ENCODE data around the gene TFPI. TPM values are rescaled to one million over a fixed set of nuclear protein-coding genes. Genes with fewer than 3 reads are reported as not detected.

Gene TFPI
- total RNA-seq, 4 donors from 2014 or later, result 75.1 to 110 (median 92.2) TPM

DNA sequence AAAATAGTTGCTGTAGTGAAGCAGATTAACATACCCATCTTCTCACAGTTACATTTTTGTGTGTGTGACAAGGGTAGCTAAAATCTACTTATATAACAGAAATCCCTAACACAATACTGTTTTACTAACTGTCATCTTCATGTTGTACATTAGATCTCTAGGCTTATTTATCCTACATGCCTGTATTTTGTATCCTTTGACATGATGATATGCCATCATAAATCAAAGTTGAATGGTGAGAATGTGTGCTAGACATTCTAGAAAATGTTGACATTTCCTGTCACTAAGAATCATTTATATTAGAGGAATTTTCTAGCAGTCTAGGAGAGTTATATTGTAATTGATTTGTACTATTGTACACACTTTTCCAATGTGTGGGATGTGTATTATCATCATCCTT is 84.7 kb downstream of the TFPI start:
- Histone ChIP-seq H3K36me3 (no peaks in the 10 kb centered on the region), H3K27ac (no peak overlapping the region), H3K4me3 (no peak overlapping the region), H3K9me3 (no peaks in the 10 kb centered on the region), H3K27me3 (no peaks in the 10 kb centered on the region), H3K4me1 (no peaks in the 10 kb centered on the region)
- TF ChIP-seq, protein P1, sequence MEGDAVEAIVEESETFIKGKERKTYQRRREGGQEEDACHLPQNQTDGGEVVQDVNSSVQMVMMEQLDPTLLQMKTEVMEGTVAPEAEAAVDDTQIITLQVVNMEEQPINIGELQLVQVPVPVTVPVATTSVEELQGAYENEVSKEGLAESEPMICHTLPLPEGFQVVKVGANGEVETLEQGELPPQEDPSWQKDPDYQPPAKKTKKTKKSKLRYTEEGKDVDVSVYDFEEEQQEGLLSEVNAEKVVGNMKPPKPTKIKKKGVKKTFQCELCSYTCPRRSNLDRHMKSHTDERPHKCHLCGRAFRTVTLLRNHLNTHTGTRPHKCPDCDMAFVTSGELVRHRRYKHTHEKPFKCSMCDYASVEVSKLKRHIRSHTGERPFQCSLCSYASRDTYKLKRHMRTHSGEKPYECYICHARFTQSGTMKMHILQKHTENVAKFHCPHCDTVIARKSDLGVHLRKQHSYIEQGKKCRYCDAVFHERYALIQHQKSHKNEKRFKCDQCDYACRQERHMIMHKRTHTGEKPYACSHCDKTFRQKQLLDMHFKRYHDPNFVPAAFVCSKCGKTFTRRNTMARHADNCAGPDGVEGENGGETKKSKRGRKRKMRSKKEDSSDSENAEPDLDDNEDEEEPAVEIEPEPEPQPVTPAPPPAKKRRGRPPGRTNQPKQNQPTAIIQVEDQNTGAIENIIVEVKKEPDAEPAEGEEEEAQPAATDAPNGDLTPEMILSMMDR (IDR thresholded peaks at IDR 0.05), result no peak
- TF ChIP-seq EP300 (IDR thresholded peaks at IDR 0.05) (no peak), POLR2A (IDR thresholded peaks at IDR 0.05) (no peak)
- DNase-seq (ENCODE audit: low spot score in 2 of 2), result no peak

DNA sequence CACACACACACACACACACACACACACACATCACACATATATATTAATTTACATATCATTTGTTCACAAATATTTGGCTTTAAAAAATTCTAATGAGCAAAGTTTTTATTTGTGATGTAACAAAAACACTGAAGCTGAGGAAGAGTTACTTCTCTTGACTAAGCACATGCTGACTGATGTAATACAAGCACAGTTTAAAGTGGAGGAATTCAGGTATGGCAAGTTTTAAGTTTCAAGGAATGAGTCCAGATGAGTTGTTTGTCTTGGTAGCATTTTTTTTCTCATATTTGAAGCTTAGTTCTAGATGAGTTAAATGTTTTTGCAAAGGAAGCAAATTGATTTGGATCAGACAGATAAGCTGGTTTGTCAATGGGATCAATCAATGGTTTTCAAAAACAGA is 86.0 kb downstream of the TFPI start:
- H3K27ac ChIP-seq, result no peak overlapping the region
- TF ChIP-seq, protein P1 (IDR thresholded peaks at IDR 0.05), result no peak
- TF ChIP-seq EP300 (IDR thresholded peaks at IDR 0.05) (no peak), POLR2A (IDR thresholded peaks at IDR 0.05) (no peak)
- no peak for DNase-seq (ENCODE audit: low spot score in 2 of 2)
- H3K36me3 ChIP-seq, result no peaks in the 10 kb centered on the region
- H3K4me3 ChIP-seq, result no peak overlapping the region
- no peaks in the 10 kb centered on the region for H3K27me3 ChIP-seq
- no peaks in the 10 kb centered on the region for H3K9me3 ChIP-seq
- H3K4me1 ChIP-seq, result no peaks in the 10 kb centered on the region

DNA sequence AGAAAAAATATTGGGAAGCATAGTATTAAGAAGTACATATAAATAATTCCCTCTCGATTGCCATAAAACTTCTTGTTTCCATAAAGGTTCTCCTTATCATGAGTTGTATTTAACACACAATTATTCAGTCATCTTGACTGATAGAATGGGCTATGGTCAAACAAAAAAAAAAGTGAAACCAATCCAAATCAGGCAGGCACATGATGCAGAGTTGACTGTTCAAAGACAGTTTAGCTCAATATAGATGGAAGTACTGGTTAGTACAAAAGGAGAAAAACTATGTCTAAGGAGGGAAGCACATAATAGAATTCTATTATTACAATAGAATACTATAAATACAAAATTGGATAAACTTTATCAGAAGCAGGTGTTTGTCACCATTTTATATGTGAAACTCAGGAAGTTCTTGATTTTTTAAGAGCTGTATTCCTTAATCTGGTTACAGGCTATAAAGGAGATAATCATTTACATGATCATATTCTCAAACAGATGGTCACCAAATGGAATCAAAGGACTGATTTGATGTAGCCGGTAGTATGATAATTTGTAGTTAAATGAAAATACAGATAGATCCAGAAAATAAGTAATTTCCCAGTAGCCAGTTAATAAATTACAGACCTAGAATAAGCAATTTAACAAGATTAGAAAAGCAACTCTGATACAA is 88.0 kb downstream of the TFPI start:
- Histone ChIP-seq H3K4me1 (no peaks in the 10 kb centered on the region), H3K27me3 (no peaks in the 10 kb centered on the region)
- TF ChIP-seq POLR2A (IDR thresholded peaks at IDR 0.05) (no peak), EP300 (IDR thresholded peaks at IDR 0.05) (no peak)
- TF ChIP-seq, protein P1 (IDR thresholded peaks at IDR 0.05), result no peak

DNA sequence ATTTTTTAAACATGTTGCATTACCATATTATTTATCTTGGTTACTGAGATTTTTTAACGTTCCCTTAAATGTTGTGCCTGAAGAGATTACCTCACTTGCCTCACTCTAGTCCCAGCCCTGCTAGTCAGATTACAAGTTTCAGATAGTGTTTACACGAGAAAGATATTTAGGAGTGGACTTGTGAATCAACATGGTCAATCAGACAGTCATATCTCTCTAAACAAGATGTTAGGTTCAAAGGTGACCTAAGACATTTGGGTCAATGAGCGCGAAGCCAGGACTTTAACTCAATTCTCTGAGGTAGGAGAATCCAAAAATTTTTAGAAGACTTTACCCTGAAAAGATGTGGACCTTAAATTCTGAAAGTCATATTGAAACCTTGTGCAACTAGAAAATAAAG is 91.4 kb downstream of the TFPI start:
- no peak for DNase-seq (ENCODE audit: low spot score in 2 of 2)
- 39 to 46% methylated on average over 4 of the region's 4 CpGs for WGBS, 2 donors
- Histone ChIP-seq H3K27ac (no peak overlapping the region), H3K9me3 (no peaks in the 10 kb centered on the region), H3K36me3 (no peaks in the 10 kb centered on the region), H3K4me1 (no peaks in the 10 kb centered on the region), H3K27me3 (no peaks in the 10 kb centered on the region), H3K4me3 (no peak overlapping the region)
- no peak for TF ChIP-seq EP300 (IDR thresholded peaks at IDR 0.05)
- TF ChIP-seq, protein P1 (IDR thresholded peaks at IDR 0.05), result no peak
- no peak for TF ChIP-seq POLR2A (IDR thresholded peaks at IDR 0.05)

More for the DNA sequence above, 88.0 kb downstream of the TFPI start:
- no peak for DNase-seq (ENCODE audit: low spot score in 2 of 2)
- no peaks in the 10 kb centered on the region for H3K36me3 ChIP-seq
- H3K4me3 ChIP-seq, result no peak overlapping the region
- H3K9me3 ChIP-seq, result no peaks in the 10 kb centered on the region
- WGBS, 2 donors, result 84 to 92% methylated on average over 2 of the region's 2 CpGs
- H3K27ac ChIP-seq, result no peak overlapping the region

DNA sequence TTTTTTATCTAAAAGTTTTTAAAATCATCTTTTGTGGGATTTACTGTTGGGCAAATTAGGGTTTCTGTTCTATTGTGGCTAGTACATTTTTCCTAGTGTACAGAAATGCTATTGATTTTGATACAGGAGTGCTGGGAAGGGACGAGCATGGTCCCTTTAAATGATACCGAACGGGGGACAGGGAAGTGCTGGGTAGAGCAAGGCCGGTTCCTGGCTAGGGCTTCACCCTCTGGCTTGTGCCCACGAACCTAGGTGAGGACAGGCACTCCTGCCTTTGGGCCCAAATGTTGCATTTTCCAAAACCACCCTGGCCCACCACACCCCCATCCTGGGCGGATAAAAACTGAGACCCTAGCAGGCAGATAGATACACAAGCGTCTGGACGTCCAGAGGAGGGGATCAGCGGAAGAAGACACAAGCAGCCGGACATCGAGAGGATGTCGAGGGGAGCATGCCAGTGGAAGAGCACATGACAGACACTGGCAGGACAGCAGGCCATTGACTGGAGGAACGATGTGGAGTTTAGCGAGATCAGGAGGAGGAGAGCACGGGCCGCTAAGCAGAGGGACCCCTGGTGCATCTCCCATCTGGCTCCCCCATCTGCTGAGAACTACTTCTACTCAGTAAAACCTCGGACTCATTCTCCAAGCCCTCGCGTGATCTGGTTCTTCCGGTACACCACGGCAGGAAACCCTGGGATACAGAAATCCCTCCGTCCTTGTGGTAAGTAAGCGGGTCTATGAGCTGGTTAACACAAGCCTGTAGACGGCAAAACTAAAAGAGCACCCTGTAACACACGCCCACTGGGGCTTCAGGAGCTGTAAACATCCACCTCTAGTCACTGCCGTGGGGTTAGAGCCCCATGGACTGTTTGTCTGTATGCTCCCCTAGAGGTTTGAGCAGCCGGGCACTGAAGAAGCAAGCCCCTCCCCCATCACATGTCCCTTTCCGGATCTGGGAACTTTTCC is 92.7 kb downstream of the TFPI start:
- no peak overlapping the region for H3K4me3 ChIP-seq
- no peak for DNase-seq (ENCODE audit: low spot score in 2 of 2)
- H3K4me1 ChIP-seq, result no peaks in the 10 kb centered on the region
- no peaks in the 10 kb centered on the region for H3K9me3 ChIP-seq
- H3K27ac ChIP-seq, result no peak overlapping the region
- 75 to 81% methylated on average over 28 of the region's 28 CpGs for WGBS, 2 donors
- H3K27me3 ChIP-seq, result no peaks in the 10 kb centered on the region
- TF ChIP-seq, protein P1 (IDR thresholded peaks at IDR 0.05), result no peak
- TF ChIP-seq EP300 (IDR thresholded peaks at IDR 0.05) (no peak), POLR2A (IDR thresholded peaks at IDR 0.05) (no peak)
- no peaks in the 10 kb centered on the region for H3K36me3 ChIP-seq

Data from tibial nerve (tissue), 4 donors.